Upper lobe of right lung (tissue), 1 donor: ENCODE data around the gene CHIC2. TPM values are rescaled to one million over a fixed set of nuclear protein-coding genes. Genes with fewer than 3 reads are reported as not detected.

Experiments used
- ATAC-seq: fragments of 200-7000 bp; cut with Tn5 transposase; one replicate; pipeline ENCODE4 v1.9.1; 2020; ENCODE audit warnings: mild to moderate bottlenecking, moderate library complexity
- DNase-seq: peaks from one replicate; pipeline ENCODE4 v3.0.0-alpha.2; 2020
- H3K27ac ChIP-seq: fragments of 200-600 bp; one replicate; pipeline ENCODE4 v1.8.0; 2022
- H3K27me3 ChIP-seq: fragments of 200-600 bp; one replicate; pipeline ENCODE4 v1.8.0; 2022; ENCODE audit warnings: mild to moderate bottlenecking
- H3K36me3 ChIP-seq: fragments of 200-600 bp; one replicate; pipeline ENCODE4 v1.8.0; 2022
- H3K4me1 ChIP-seq: fragments of 200-600 bp; one replicate; pipeline ENCODE4 v1.8.0; 2022
- H3K4me3 ChIP-seq: fragments of 200-600 bp; one replicate; pipeline ENCODE4 v1.8.0; 2022; ENCODE audit warnings: mild to moderate bottlenecking
- H3K9me3 ChIP-seq: fragments of 200-600 bp; one replicate; pipeline ENCODE4 v1.8.0; 2022
- CTCF ChIP-seq: fragments of 200-600 bp; IDR thresholded peaks from one replicate; pipeline ENCODE4 v1.8.0; 2022; ENCODE audit warnings: antibody characterized with exemption
- intact Hi-C: fragments of 100-400 bp; cut with DNase I; formaldehyde crosslinking; loops from one replicate; pipeline ENCODE4 v1.11.0; 2022
- total RNA-seq: library from RNA; stranded (reverse); fragmentation: NEBNext Ultra II Directional; extraction: Animal tissue kit (Norgen Biotek cat#: 25700); gene quantifications from one replicate; pipeline ENCODE4 v1.2.1, GENCODE V29; 2021
- donor health status: DM: no; HTN: yes; CAD: no; lungs with severe emphysema.

The CHIC2 gene
- total RNA-seq, 1 donor from 2014 or later = 28.7 TPM

GRCh38 chr4:54005475-54005874, 58.9 kb downstream of the CHIC2 start:
- peaks cover 10% of the 10 kb centered on the region for H3K4me1 ChIP-seq
- DNase-seq (no peak), ATAC-seq (peak; percentile 41)
- H3K4me3 ChIP-seq = no peak overlapping the region
- TF ChIP-seq CTCF = no peak
- no peaks in the 10 kb centered on the region for H3K9me3 ChIP-seq
- no peaks in the 10 kb centered on the region for H3K27me3 ChIP-seq
- intact Hi-C loops = no loop called here
- no peak overlapping the region for H3K27ac ChIP-seq
- peaks cover 8% of the 10 kb centered on the region for H3K36me3 ChIP-seq

- ATAC-seq (peak; percentile 25), DNase-seq (no peak)
- H3K4me3 ChIP-seq = no peak overlapping the region
- H3K4me1 ChIP-seq = peaks cover 10% of the 10 kb centered on the region
- H3K9me3 ChIP-seq = no peaks in the 10 kb centered on the region
- intact Hi-C loops = no loop called here
- H3K27ac ChIP-seq = no peak overlapping the region
- no peak for TF ChIP-seq CTCF
- no peaks in the 10 kb centered on the region for H3K36me3 ChIP-seq
- no peaks in the 10 kb centered on the region for H3K27me3 ChIP-seq
Observed at GRCh38 chr4:54004463-54004862, 59.9 kb downstream of the CHIC2 start.

GRCh38 chr4:54001668-54002365, 62.6 kb downstream of the CHIC2 start:
- intact Hi-C loops = no loop called here
- no peak for TF ChIP-seq CTCF

GRCh38 chr4:53997898-53998297, 66.5 kb downstream of the CHIC2 start:
- intact Hi-C loops = no loop called here
- Histone ChIP-seq H3K4me3 (no peak overlapping the region), H3K27me3 (no peaks in the 10 kb centered on the region), H3K9me3 (no peaks in the 10 kb centered on the region), H3K36me3 (no peaks in the 10 kb centered on the region), H3K4me1 (peaks cover 6% of the 10 kb centered on the region), H3K27ac (no peak overlapping the region)
- DNase-seq (no peak), ATAC-seq (no peak)
- no peak for TF ChIP-seq CTCF

More at GRCh38 chr4:54001668-54002365, 62.6 kb downstream of the CHIC2 start:
- Histone ChIP-seq H3K9me3 (no peaks in the 10 kb centered on the region), H3K27me3 (no peaks in the 10 kb centered on the region), H3K4me1 (peaks cover 10% of the 10 kb centered on the region), H3K27ac (no peak overlapping the region), H3K4me3 (no peak overlapping the region), H3K36me3 (no peaks in the 10 kb centered on the region)
- DNase-seq = no peak
- ATAC-seq = peak; percentile 50

GRCh38 chr4:53994382-53995102, 69.9 kb downstream of the CHIC2 start:
- intact Hi-C loops = no loop called here
- Histone ChIP-seq H3K4me3 (no peak overlapping the region), H3K9me3 (no peaks in the 10 kb centered on the region), H3K27me3 (no peaks in the 10 kb centered on the region), H3K27ac (no peak overlapping the region), H3K4me1 (peaks cover 6% of the 10 kb centered on the region), H3K36me3 (no peaks in the 10 kb centered on the region)
- DNase-seq (no peak), ATAC-seq (peak; percentile 51)
- no peak for TF ChIP-seq CTCF
